ENCODE results near the gene GRK5. TPM values are rescaled to one million over a fixed set of nuclear protein-coding genes. Genes with fewer than 3 reads are reported as not detected.
A peak's percentile ranks its signal among the peaks of the same experiment; 100 is the strongest.
"Not testable (repeated sequence)": the region's sequence is repeated elsewhere in the genome, so short reads cannot be mapped to it uniquely, and the experiment has no call there.

The GRK5 gene
- total RNA-seq, 2 donors from 2014 or later: 7.8 to 12.4 TPM

DNA sequence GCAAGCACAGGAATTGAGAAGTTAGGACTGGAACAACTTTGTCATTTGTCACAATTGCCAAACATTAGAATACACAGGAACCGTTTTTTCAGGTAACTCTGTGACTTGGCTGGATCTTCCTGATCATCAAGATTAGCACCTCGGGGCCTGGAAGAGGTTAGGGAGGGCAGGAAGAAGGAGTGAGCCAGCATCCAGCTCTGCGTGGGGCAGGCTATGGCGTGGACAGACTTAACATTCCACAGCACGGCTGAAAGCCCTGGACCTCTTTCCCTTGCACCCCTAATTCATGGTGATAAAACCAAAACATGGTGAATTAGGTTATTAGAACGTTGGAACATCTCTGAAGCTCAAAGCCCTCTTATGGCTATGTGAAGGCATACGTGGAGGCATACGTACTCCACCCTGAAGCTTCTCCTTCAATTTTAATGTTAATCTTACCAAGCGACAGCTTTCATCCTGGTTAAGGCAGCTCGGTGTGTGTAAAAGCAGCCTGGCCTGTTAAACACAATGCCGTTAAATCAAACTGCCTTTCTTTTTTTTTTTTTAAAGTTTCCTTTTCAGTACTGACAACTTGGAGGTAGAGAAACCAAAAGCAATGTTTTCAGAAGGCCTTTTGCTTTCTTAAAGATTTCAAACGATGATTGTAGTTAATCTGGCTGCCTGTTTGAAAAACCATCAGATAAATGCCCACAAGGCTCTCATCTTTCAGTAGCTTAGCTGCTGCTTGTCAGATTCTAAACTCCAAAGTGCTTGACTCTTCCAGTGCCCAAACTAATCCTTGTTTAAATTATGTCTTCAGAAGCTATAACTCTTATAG lies 4.5 kb downstream of the GRK5 start:
- ATAC-seq: no peak
- intact Hi-C loops (cut with DNase I, micrococcal nuclease): no loop called here
- no peak for DNase-seq

DNA sequence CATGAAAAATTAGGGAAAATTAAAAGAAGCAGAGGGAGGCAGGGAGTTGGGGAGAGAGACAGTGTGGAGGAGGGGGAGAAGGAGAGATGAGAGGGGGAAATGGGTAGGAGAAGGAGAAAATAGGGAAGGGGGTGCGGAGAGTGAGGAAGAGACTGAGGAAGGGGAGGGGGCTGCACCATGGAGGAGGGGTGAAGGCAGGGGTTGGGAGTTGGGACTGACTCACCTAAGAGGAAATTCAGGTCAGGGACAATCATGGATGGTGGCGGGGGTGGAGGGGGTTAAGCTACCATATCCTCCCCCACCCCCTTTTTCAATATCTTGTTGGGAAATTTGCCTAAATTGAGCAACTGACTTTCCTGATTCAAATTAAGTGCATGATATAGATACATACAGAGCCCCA lies 8.0 kb downstream of the GRK5 start:
- no peak for DNase-seq
- no peak for ATAC-seq
- intact Hi-C loops (cut with DNase I, micrococcal nuclease): no loop called here

DNA sequence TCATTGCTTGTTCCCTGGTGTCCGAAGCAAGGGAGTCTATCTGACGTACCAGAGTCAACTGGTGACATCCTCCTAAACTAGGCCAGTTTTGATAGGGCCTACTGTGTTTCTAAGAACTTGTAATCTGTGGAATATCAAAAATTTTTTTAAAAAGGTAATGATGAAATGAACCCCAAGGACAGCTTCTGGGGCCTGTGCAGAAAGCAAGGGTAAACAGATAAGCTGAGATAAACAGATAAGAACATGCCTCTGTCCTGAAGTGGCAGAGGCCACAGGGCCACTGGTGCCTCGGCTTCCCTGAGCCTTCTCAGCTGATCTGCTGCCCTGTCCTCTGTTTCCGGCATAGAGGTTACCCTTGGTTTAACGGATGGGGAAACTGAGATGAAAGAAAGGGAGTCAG lies 8.8 kb downstream of the GRK5 start:
- no peak for ATAC-seq
- intact Hi-C loops (cut with DNase I, micrococcal nuclease): no loop called here
- DNase-seq: no peak

DNA sequence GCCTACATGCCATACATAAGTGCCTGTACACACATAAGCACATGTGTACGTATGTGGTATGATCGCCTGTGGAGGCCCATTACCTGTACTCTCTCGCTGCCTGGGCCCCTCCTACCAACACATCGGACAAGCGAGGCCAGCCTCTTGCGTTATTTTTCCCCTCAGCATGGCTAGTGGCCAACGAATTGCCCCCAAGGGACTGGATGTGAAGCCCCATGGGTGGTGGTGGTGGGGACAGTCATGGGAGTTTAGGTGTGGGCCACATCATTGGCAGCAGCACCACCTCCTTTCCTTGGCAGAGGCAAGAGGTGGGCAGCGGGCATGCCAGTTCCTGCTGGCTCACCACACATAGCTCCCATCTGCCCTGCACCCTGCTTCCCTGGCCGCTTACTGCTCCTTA lies 10.0 kb downstream of the GRK5 start:
- intact Hi-C loops (cut with DNase I, micrococcal nuclease): no loop called here
- no peak for DNase-seq
- no peak for ATAC-seq

DNA sequence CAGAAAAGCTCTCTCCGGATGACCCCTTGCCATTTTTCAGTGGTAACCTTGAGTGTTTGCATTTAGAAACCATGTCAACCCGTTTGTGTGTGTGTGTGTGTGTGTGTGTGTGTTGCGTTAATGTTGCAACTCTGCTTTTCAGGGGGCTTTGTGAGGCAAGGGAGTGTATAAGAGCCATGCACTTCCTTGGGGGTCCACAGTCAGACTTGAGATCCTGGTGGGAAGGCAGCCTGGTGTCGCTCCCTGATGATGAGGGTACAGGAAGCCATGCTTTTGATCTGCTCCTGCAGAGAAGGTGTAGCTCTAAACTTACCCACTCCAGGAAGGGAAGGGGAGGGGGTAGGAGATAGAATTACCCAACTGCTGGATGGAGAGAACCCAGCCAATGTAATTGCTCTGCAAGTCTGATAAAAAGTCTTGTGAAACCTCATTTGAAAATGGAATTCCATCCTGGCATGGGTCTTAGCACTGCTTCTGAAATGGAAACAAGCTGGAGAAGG lies 10.7 kb downstream of the GRK5 start:
- intact Hi-C loops (cut with DNase I, micrococcal nuclease): no loop called here
- ATAC-seq: no peak

DNA sequence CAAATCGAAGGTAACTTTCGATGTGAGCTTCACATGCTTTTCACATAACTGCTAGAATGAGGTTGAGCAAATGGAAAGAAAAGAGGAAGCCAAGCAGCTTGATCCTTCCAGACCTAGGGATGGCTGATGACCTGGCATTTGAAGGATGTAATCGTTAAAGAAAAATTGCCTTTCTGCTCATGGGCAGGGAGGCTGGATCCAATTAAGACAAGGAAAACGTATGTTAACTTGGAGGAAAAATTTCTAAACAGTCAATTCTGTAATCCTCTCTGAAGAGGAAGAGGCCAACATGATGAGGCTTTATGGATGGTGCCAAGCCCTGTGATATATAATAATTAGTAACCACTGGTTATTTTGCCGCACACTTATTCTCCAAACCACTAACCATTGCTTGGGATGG lies 12.5 kb downstream of the GRK5 start:
- DNase-seq (no peak), ATAC-seq (no peak)
- intact Hi-C loops (cut with DNase I, micrococcal nuclease): no loop called here

More for the DNA sequence above, 10.7 kb downstream of the GRK5 start:
- DNase-seq: no peak

DNA sequence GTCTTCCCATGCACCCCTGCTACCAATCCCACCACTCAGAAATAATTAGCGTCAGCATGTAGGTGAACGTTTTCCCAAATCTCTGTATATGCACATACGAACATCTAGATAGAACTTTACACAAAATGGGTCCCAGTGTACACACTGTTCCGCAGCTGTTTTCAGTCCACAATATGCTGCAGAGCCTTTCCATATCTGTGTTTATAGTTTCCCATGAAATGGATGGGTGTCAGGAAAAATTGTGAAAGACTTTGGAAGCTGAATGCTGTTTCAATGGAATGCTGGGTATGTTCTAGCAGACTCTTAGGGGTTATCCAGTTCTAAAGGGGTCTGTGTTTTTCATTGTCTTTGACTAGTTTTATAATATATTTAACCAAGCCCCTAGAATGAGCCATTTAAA lies 13.8 kb downstream of the GRK5 start:
- intact Hi-C loops (cut with DNase I, micrococcal nuclease): no loop called here
- DNase-seq (no peak), ATAC-seq (no peak)

DNA sequence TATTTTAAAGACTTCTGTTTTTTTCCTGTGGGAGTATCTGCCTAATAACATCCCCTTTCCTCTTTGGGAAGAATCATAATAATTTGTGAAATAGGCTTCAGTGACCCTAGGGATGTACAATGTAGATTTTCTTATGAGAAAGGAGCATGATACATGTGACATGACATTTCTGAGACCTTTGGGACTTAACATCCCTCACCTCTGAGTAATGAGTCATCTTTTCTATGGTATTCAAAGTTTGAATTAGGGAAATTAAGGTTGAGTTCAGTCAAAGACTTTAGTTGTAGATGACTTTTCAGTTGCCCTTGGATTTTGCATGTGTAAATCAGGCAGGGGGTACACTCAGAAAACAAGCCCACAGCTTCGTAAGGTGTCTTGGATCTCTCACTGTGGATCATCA lies 14.3 kb downstream of the GRK5 start:
- ATAC-seq (no peak), DNase-seq (no peak)
- intact Hi-C loops (cut with DNase I, micrococcal nuclease): no loop called here

DNA sequence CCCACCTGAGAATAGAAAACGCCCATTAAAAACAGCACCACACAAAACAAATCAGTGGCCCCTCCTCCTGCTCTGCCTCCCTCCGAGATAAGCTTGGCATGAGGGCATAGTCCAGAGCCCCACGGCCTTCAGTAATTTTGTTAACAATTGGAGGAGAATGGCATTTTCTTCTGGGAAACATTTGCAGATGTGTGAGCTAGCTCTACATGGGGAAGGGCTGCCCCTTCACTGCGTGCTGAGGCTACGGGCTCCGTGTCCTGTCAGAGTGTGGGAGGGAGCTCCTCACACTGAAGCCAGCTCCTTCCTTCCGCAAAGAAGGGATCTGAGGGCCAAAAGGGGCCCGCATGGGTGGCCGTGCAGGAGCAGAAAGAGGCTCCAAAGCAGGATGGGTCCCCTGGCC lies 15.2 kb downstream of the GRK5 start:
- ATAC-seq: peak; percentile 72
- DNase-seq: no peak
- intact Hi-C loops (cut with DNase I, micrococcal nuclease): no loop called here

DNA sequence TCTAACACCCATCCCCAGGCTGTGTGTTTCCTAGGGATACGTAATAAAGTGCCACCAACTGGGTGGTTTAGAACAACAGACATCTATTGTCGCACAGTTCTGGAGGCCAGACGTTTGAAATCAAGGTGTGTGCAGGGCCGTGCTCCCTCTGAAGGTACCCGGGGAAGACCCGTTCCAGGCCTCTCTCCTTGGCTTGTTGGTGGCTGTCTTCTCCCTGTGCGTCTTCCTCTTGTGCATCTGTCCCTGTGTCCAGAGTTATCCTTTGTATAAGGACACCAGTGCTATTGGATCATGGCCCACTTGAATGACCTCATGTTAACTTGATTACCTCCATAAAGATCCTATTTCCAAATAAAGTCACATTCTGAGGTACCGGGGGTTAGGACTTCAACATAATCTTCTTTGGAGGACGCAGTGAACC lies 15.6 kb downstream of the GRK5 start:
- ATAC-seq (peak; percentile 70), DNase-seq (no peak)
- intact Hi-C loops (cut with DNase I, micrococcal nuclease): no loop called here

DNA sequence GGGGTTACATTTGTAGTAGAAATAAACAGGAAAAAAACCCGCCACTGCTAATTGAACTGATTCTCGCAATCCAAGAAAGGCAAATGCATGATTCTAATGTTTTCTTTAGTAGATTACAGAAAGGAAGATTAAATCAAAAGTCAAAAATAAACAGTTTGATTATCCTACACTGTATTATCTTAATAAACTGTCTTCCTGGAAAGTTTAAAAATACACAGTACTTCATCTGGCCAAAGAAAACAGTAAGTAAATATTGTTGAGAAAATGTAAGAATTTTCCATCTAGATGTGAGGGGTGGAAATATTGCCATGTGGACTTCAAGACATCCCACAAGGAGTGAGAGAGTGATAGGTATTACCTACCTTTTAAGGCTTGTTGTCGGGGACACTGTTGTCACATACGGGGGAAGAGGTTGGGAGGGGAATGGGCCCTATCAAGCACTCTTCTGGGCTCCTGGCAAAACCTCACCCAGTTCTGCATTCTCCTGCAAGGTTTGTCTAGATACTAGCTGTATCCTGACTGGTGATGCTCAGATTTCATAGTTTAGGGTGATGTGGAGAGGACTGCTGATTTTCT lies 17.8 kb downstream of the GRK5 start:
- intact Hi-C loops (cut with DNase I, micrococcal nuclease): no loop called here
- DNase-seq (no peak), ATAC-seq (no peak)

DNA sequence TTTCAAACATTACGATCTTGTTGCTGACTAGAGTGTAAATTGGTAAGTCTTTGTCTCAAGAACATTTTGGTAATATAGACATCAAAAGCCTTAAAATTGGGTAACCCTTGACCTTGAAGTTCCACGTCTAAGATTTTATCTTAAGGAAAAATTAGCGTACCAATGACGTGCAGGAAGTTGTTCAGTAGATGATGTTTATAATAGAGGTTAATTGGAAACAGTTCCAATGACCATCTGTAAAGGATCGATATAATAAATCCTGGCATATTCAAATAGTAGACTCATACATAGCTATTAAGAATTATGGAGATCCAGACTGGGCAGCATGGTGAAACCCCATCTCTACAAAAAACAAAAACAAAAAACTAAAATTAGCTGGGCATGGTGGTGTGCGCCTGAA lies 20.5 kb downstream of the GRK5 start:
- DNase-seq: no peak
- ATAC-seq: no peak
- intact Hi-C loops (cut with DNase I, micrococcal nuclease): no loop called here

DNA sequence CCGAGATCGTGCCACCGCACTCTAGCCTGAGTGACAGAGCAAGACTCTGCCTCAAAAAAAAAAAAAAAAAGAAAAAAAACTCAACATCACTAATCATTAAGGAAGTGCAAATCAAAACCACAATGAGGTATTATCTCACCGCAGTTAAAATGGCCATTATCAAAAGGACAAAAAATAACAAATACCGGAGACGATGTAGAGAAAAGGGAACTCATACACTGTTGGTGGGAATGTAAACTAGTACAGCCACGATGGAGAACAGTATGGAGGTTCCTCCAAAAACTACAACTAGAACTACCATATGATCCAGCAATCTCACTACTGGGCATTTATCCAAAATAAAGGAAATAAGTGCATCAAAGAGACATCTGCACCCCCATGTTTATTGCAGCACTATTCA lies 24.3 kb downstream of the GRK5 start:
- DNase-seq (no peak), ATAC-seq (no peak)
- intact Hi-C loops (cut with DNase I, micrococcal nuclease): no loop called here

DNA sequence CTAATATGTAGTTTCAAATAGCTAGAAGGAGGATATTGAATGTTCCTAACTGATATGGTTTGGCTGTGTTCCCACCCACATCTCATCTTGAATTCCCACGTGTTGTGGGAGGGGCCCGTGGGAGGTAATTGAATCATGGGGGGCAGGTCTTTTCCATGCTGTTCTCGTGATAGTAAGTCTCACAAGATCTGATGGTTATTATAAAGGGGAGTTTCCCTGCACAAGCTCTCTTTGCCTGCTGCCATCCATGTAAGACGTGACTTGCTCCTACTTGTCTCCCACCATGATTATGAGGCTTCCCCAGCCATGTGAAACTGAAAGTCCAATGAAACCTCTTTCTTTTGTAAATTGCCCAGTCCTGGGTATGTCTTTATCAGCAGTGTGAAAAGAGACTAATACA lies 25.1 kb downstream of the GRK5 start:
- ATAC-seq; DNase-seq; intact Hi-C loops (cut with DNase I, micrococcal nuclease): not testable (repeated sequence)

DNA sequence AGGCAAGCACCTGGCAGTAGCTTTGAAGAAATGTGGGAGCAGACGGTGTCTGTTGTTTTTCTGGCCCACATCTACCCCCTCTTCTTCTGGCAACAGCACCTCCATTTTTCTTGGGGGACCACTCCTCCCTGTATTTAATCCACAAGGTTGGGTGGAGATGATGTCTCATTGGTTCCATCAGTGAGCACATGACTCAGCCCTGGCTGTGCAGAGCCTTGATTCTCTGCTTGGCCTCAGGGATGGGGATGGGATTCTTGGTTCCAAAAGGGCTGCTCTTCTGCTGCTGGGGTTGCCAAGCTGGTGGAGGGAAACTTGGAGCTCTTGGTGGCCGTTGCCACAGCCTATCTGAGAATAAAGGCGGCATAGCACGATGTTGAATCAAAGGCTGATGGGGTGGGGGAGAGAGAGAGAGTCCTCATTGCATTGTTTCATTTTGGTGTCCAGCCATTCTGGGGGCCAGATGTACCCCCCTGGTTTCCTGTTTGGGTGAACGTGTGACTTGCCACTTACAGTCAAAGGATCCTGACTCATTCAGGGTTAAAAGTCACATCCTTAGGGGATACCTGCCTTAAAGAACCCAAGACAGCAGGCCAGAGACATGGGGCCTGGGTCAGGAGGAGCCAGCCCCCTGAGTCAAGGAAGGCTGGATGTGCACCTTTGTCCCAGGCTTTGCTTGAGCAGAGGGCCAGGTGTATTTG lies 25.9 kb downstream of the GRK5 start:
- intact Hi-C loops (cut with DNase I, micrococcal nuclease): no loop called here
- DNase-seq (no peak), ATAC-seq (no peak)

DNA sequence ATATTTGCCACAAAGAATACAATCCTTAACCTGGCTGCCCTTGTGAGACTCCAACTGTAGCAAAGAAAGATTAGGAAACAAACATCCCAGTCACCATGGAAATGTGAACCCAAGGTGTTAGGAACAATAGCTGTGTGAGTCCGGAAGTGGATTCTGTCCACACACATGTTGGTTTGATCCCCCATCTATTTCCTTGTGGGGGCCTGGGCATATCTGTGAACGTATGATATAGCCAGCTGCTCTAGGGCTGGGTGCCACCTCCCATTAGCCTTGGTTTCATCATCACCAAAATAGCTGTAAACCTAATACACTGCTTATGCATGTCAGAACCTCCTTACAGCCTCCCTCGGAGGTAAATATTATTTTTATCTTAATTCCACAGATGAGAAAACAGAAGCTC lies 26.4 kb downstream of the GRK5 start:
- intact Hi-C loops (cut with DNase I, micrococcal nuclease): no loop called here
- DNase-seq (no peak), ATAC-seq (no peak)

DNA sequence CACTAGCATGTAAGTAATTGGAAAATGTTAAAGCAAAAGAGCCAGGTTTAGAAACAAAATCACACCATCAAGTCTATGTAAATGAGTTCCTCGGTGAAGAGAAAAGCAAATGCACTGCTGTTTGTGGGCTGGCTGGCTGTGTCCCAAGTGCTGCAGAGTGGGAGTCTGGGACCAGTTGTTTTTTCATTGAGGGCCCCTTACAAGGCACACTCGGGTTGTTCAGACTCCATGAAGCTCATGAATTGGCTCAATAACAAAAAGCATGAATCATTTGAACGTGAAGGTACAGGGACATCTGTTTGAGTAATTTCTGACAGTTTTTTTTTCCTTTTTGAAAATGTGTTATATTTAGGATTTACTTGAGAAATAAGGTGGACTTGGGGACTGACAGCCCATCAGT lies 28.0 kb downstream of the GRK5 start:
- intact Hi-C loops (cut with DNase I, micrococcal nuclease): no loop called here
- ATAC-seq (no peak), DNase-seq (no peak)

DNA sequence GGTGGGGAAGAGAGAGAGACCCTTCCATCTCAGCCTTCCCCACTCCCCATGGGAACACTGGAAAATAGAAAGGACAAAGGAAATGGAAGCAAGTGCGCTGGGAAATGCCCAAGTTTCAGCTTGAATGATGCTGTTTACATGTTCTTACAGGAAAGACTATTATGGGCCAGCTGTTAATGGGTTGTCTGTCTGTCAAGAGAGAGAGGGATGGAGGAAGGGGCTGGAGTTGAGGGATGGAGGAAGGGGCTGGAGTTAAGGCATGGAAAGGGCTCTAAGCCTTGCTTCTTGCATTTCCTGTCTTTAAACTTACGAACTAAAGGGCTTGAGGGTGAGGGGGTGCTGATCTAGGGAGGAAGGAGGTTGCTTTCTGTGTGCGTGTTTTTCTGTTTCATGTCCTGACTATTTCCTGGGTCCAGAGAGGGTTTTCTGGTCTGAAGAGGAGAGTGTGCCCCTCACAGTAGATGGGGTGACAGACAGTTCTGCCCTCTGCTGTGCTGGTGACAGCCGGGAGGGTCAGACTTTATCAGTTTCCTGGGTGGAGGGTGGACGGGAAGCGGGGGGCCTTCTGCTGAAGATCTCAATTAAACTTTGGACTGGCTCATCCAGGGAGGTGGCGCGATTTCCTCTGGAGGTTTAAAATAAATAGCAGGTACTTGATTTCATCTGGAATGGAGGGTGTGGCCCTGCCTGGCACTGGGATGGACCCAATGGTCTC lies 30.5 kb downstream of the GRK5 start:
- DNase-seq (no peak), ATAC-seq (no peak)
- intact Hi-C loops (cut with DNase I, micrococcal nuclease): no loop called here

DNA sequence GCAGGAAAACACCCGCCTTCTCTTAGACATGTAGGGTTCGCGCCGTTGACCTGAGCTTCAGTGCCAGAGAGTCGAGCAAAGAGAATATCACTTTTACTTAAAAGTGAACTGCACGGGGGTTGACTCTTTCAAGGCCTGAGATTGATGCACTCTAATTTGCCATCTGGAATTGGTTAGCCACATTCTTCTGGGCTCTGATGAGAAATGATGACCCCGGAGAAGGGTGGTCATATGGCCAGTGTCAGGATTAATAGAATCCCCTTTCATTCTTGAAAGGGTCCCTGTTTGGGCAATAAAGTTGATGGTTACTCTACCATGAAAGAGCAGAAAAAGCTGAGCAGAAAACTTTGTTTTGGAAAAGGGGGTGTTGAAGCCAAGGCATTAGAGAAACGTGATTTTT lies 31.2 kb downstream of the GRK5 start:
- DNase-seq (no peak), ATAC-seq (no peak)
- intact Hi-C loops (cut with DNase I, micrococcal nuclease): no loop called here
